Measurements from ENCODE around the gene KRT36.

GRCh38 chr17:41476866-41477815 is 12.6 kb downstream of the KRT36 start:
- TF ChIP-seq ZNF274 (IDR thresholded peaks at IDR 0.05; ENCODE audit: low read depth, low read length): no peak
- no peak for TF ChIP-seq YY1 (IDR thresholded peaks at IDR 0.05; ENCODE audit: insufficient read depth, insufficient read length)

Data from NT2/D1 (cell line).